ENCODE results near the gene LPCAT4.
"Not testable (repeated sequence)": the region's sequence is repeated elsewhere in the genome, so short reads cannot be mapped to it uniquely, and the experiment has no call there.

The LPCAT4 gene

DNA sequence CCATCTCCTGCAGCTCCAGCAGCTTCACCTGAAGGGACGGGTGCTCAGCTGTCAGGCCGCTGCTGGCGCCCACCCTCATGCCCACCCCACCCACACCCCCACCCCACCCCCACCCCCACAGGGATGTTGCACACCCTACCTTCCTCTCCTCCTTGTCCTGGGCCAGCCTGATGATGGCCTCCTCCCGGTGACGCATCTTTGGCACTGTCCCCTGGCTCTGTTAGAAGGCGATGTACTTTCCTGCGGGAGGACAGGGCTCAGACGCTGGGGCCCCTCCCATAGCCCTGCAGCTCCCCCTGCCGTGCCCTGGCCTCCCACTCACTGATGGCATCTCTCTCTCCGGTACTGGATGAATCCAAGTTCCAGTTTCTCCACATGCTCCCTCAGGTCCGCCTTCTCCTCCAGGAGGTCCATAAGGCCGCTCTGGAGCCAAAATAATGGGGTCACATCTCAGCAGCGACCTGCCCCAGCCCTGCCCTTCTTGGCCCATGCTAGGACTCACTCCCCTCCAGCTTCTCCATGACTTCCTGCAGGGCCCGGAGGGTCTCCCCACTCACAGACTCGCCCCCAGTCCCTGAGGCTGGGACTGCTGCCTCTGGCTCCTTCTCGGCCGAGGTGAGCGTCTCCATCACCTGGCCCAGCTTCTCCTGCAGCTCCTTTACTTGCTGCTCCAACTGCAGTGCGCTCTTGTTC lies 15.0 kb upstream of the LPCAT4 start:
- H3K4ac ChIP-seq (ENCODE audit: low read depth in 1 of 2, low read length in 2 of 2); H4K8ac ChIP-seq (ENCODE audit: low read length); H2AFZ ChIP-seq (ENCODE audit: low read depth, low read length); H3K14ac ChIP-seq (ENCODE audit: low read length in 2 of 2); H3K4me3 ChIP-seq (ENCODE audit: insufficient read depth in 1 of 2, low read depth in 1 of 2, low read length in 2 of 2); H3K4me2 ChIP-seq (ENCODE audit: low read length, poor library complexity, severe bottlenecking); H4K91ac ChIP-seq (ENCODE audit: low read length); H3K79me1 ChIP-seq (replicated peaks; ENCODE audit: low read length, poor library complexity, severe bottlenecking); H3K27ac ChIP-seq (ENCODE audit: low read length, poor library complexity, severe bottlenecking); DNase-seq; H3K18ac ChIP-seq (ENCODE audit: low read depth in 1 of 2, low read length in 2 of 2); H3K9ac ChIP-seq (ENCODE audit: low read length); H2BK5ac ChIP-seq (ENCODE audit: low read depth, low read length, poor library complexity, severe bottlenecking); H2AK5ac ChIP-seq (ENCODE audit: low read length, severe bottlenecking); H3K4me1 ChIP-seq (ENCODE audit: control insufficient read depth, insufficient read depth, low read depth, low read length); H3K36me3 ChIP-seq (ENCODE audit: control insufficient read depth in 1 of 2, insufficient read depth in 2 of 2, low read depth in 1 of 2, low read length in 2 of 2); H3K23ac ChIP-seq (ENCODE audit: low read length in 2 of 2); H2BK120ac ChIP-seq (ENCODE audit: low read depth, low read length); H2BK12ac ChIP-seq (ENCODE audit: low read length in 2 of 2); H3K9me3 ChIP-seq (ENCODE audit: control insufficient read depth, low read length); H2BK15ac ChIP-seq (ENCODE audit: low read depth, poor library complexity, severe bottlenecking); H3K27me3 ChIP-seq (ENCODE audit: control insufficient read depth in 1 of 2, insufficient read depth in 1 of 2, low read length in 2 of 2): not testable (repeated sequence)
- WGBS: no CpG with 5 or more reads among the region's 19 CpGs

- not testable (repeated sequence) for H2BK15ac ChIP-seq (ENCODE audit: low read depth, poor library complexity, severe bottlenecking); H2BK12ac ChIP-seq (ENCODE audit: low read length in 2 of 2); H3K4me1 ChIP-seq (ENCODE audit: control insufficient read depth, insufficient read depth, low read depth, low read length); H2BK120ac ChIP-seq (ENCODE audit: low read depth, low read length); H2BK5ac ChIP-seq (ENCODE audit: low read depth, low read length, poor library complexity, severe bottlenecking); H3K4ac ChIP-seq (ENCODE audit: low read depth in 1 of 2, low read length in 2 of 2); H3K23ac ChIP-seq (ENCODE audit: low read length in 2 of 2); H3K4me3 ChIP-seq (ENCODE audit: insufficient read depth in 1 of 2, low read depth in 1 of 2, low read length in 2 of 2); H3K9ac ChIP-seq (ENCODE audit: low read length); H3K27me3 ChIP-seq (ENCODE audit: control insufficient read depth in 1 of 2, insufficient read depth in 1 of 2, low read length in 2 of 2); H3K79me1 ChIP-seq (replicated peaks; ENCODE audit: low read length, poor library complexity, severe bottlenecking); H3K36me3 ChIP-seq (ENCODE audit: control insufficient read depth in 1 of 2, insufficient read depth in 2 of 2, low read depth in 1 of 2, low read length in 2 of 2); H3K14ac ChIP-seq (ENCODE audit: low read length in 2 of 2); H4K91ac ChIP-seq (ENCODE audit: low read length); H2AK5ac ChIP-seq (ENCODE audit: low read length, severe bottlenecking); H3K18ac ChIP-seq (ENCODE audit: low read depth in 1 of 2, low read length in 2 of 2); DNase-seq; H4K8ac ChIP-seq (ENCODE audit: low read length); H3K4me2 ChIP-seq (ENCODE audit: low read length, poor library complexity, severe bottlenecking); H3K9me3 ChIP-seq (ENCODE audit: control insufficient read depth, low read length); H3K27ac ChIP-seq (ENCODE audit: low read length, poor library complexity, severe bottlenecking); H2AFZ ChIP-seq (ENCODE audit: low read depth, low read length)
- 97% methylated on average over 3 of the region's 4 CpGs for WGBS
Measured at GRCh38 chr15:34380491-34380890, 13.5 kb upstream of the LPCAT4 start.

DNA sequence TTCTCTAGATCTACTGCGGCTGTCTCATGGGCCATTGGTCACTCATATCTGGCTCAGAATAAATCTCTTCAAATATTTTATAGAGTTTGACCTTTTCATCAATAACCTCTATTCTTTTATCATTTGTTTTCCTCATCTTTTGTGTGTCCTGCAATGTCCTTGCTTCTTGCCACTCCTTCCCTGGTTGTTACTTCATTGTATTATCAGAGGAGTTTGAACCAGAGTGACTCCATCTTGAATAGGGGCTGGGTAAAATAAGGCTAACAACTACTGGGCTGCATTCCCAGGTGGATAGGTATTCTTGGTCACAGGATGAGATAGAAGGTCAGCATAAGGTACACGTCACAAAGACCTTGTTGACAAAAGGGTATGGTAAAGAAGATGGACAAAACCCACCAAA lies 9.9 kb upstream of the LPCAT4 start:
- no peak overlapping the region for H3K4me3 ChIP-seq (ENCODE audit: insufficient read depth in 1 of 2, low read depth in 1 of 2, low read length in 2 of 2)
- no peak for DNase-seq
- 83% methylated on average over 2 of the region's 2 CpGs for WGBS
- no peak overlapping the region for H2BK12ac ChIP-seq (ENCODE audit: low read length in 2 of 2)
- no peak overlapping the region for H2AK5ac ChIP-seq (ENCODE audit: low read length, severe bottlenecking)
- H3K9ac ChIP-seq (ENCODE audit: low read length): no peak overlapping the region
- no peak overlapping the region for H3K4me2 ChIP-seq (ENCODE audit: low read length, poor library complexity, severe bottlenecking)
- H3K79me1 ChIP-seq (replicated peaks; ENCODE audit: low read length, poor library complexity, severe bottlenecking): no peaks in the 10 kb centered on the region
- H3K27ac ChIP-seq (ENCODE audit: low read length, poor library complexity, severe bottlenecking): no peak overlapping the region
- H3K4ac ChIP-seq (ENCODE audit: low read depth in 1 of 2, low read length in 2 of 2): no peak overlapping the region
- no peaks in the 10 kb centered on the region for H3K27me3 ChIP-seq (ENCODE audit: control insufficient read depth in 1 of 2, insufficient read depth in 1 of 2, low read length in 2 of 2)
- peaks cover 0 to 3% of the 10 kb centered on the region in 2 experiments for H3K36me3 ChIP-seq (ENCODE audit: control insufficient read depth in 1 of 2, insufficient read depth in 2 of 2, low read depth in 1 of 2, low read length in 2 of 2)
- no peak overlapping the region for H4K91ac ChIP-seq (ENCODE audit: low read length)
- H3K4me1 ChIP-seq (ENCODE audit: control insufficient read depth, insufficient read depth, low read depth, low read length): no peaks in the 10 kb centered on the region
- H3K23ac ChIP-seq (ENCODE audit: low read length in 2 of 2): no peak overlapping the region
- peaks cover 1% of the 10 kb centered on the region for H3K9me3 ChIP-seq (ENCODE audit: control insufficient read depth, low read length)
- H3K18ac ChIP-seq (ENCODE audit: low read depth in 1 of 2, low read length in 2 of 2): no peak overlapping the region
- H2AFZ ChIP-seq (ENCODE audit: low read depth, low read length): no peak overlapping the region
- no peak overlapping the region for H2BK15ac ChIP-seq (ENCODE audit: low read depth, poor library complexity, severe bottlenecking)
- H3K14ac ChIP-seq (ENCODE audit: low read length in 2 of 2): no peak overlapping the region
- H2BK5ac ChIP-seq (ENCODE audit: low read depth, low read length, poor library complexity, severe bottlenecking): no peak overlapping the region
- no peak overlapping the region for H2BK120ac ChIP-seq (ENCODE audit: low read depth, low read length)
- no peak overlapping the region for H4K8ac ChIP-seq (ENCODE audit: low read length)

- not testable (repeated sequence) for H3K79me1 ChIP-seq (replicated peaks; ENCODE audit: low read length, poor library complexity, severe bottlenecking); H3K36me3 ChIP-seq (ENCODE audit: control insufficient read depth in 1 of 2, insufficient read depth in 2 of 2, low read depth in 1 of 2, low read length in 2 of 2); H3K27ac ChIP-seq (ENCODE audit: low read length, poor library complexity, severe bottlenecking); H3K4me3 ChIP-seq (ENCODE audit: insufficient read depth in 1 of 2, low read depth in 1 of 2, low read length in 2 of 2); H2BK15ac ChIP-seq (ENCODE audit: low read depth, poor library complexity, severe bottlenecking); H3K14ac ChIP-seq (ENCODE audit: low read length in 2 of 2); H3K9ac ChIP-seq (ENCODE audit: low read length); H2AFZ ChIP-seq (ENCODE audit: low read depth, low read length); DNase-seq; H3K18ac ChIP-seq (ENCODE audit: low read depth in 1 of 2, low read length in 2 of 2); H3K4me2 ChIP-seq (ENCODE audit: low read length, poor library complexity, severe bottlenecking); H2BK12ac ChIP-seq (ENCODE audit: low read length in 2 of 2); H4K8ac ChIP-seq (ENCODE audit: low read length); H2BK5ac ChIP-seq (ENCODE audit: low read depth, low read length, poor library complexity, severe bottlenecking); H3K23ac ChIP-seq (ENCODE audit: low read length in 2 of 2); H4K91ac ChIP-seq (ENCODE audit: low read length); H3K4ac ChIP-seq (ENCODE audit: low read depth in 1 of 2, low read length in 2 of 2); H2AK5ac ChIP-seq (ENCODE audit: low read length, severe bottlenecking); H3K27me3 ChIP-seq (ENCODE audit: control insufficient read depth in 1 of 2, insufficient read depth in 1 of 2, low read length in 2 of 2); H3K9me3 ChIP-seq (ENCODE audit: control insufficient read depth, low read length); H2BK120ac ChIP-seq (ENCODE audit: low read depth, low read length); H3K4me1 ChIP-seq (ENCODE audit: control insufficient read depth, insufficient read depth, low read depth, low read length)
- WGBS: 100% methylated on average over 1 of the region's 2 CpGs
Measured at GRCh38 chr15:34375541-34375940, 8.5 kb upstream of the LPCAT4 start.

Data from mesenchymal stem cell (in vitro differentiated cells and primary cell).